ENCODE results near the gene SCO2. TPM values are rescaled to one million over a fixed set of nuclear protein-coding genes. Genes with fewer than 3 reads are reported as not detected.

Gene SCO2
- polyA plus RNA-seq, 1 donor (not counting 4 experiments of a cell fraction or from before 2014, with no cell fraction given) = 1.9 TPM

GRCh38 chr22:50481045-50481439 lies 44.4 kb downstream of the SCO2 start:
- Histone ChIP-seq H3K27ac (ENCODE audit: control insufficient read depth, insufficient read depth, low read length) (no peak overlapping the region), H3K36me3 (ENCODE audit: control insufficient read depth in 2 of 2, extremely low read depth in 1 of 2, insufficient read depth in 2 of 2, low read length in 2 of 2) (no peaks in the 10 kb centered on the region), H3K9me1 (ENCODE audit: control insufficient read depth, extremely low read depth, insufficient read depth, low read length) (no peaks in the 10 kb centered on the region), H3K79me2 (ENCODE audit: control insufficient read depth, insufficient read depth, low read length) (no peaks in the 10 kb centered on the region), H2AFZ (ENCODE audit: control insufficient read depth, low read length) (peak overlapping the region; percentile 6), H3K9me3 (ENCODE audit: control insufficient read depth, low read depth, low read length) (no peaks in the 10 kb centered on the region), H3K4me3 (ENCODE audit: control insufficient read depth in 2 of 3, extremely low read depth in 1 of 3, insufficient read depth in 2 of 3, low read depth in 1 of 3, low read length in 3 of 3) (peak overlapping the region; percentile 29 to 41 (median 38)), H3K4me1 (ENCODE audit: control insufficient read depth, extremely low read depth, insufficient read depth, low read length) (peaks cover 9% of the 10 kb centered on the region), H3K27me3 (ENCODE audit: control insufficient read depth, extremely low read depth, insufficient read depth, low read length) (peaks cover 28% of the 10 kb centered on the region), H3K4me2 (ENCODE audit: control insufficient read depth, extremely low read depth, insufficient read depth, low read depth, low read length) (peak overlapping the region; percentile 41), H3K9ac (ENCODE audit: control insufficient read depth, extremely low read depth, insufficient read depth, low read length) (peak overlapping the region; percentile 73), H4K20me1 (ENCODE audit: control insufficient read depth, extremely low read depth, insufficient read depth, low read length) (peaks cover 3% of the 10 kb centered on the region)
- no peak for TF ChIP-seq CTCF (optimal IDR thresholded peaks at IDR 0.05 in 1 of 3, IDR thresholded peaks at IDR 0.05 in 1 of 3, conservative IDR thresholded peaks at IDR 0.05 in 1 of 3; ENCODE audit: extremely low read depth in 1 of 3, insufficient read depth in 2 of 3, low read length in 3 of 3)
- TF ChIP-seq EZH2 (IDR thresholded peaks at IDR 0.05; ENCODE audit: low read length) = no peak
- FAIRE-seq = no peak
- DNase-seq (ENCODE audit: low read depth, low spot score) = no peak
- dilution Hi-C loops (cut with MboI; ENCODE audit: extremely low pct_ligation_motif_present, low sequenced_read_pairs) = no loop called here

- H3K9me3 ChIP-seq (ENCODE audit: control insufficient read depth, low read depth, low read length) = no peaks in the 10 kb centered on the region
- H3K27ac ChIP-seq (ENCODE audit: control insufficient read depth, insufficient read depth, low read length) = no peak overlapping the region
- TF ChIP-seq EZH2 (IDR thresholded peaks at IDR 0.05; ENCODE audit: low read length) = no peak
- no peak for TF ChIP-seq CTCF (optimal IDR thresholded peaks at IDR 0.05 in 1 of 3, IDR thresholded peaks at IDR 0.05 in 1 of 3, conservative IDR thresholded peaks at IDR 0.05 in 1 of 3; ENCODE audit: extremely low read depth in 1 of 3, insufficient read depth in 2 of 3, low read length in 3 of 3)
- H3K79me2 ChIP-seq (ENCODE audit: control insufficient read depth, insufficient read depth, low read length) = no peaks in the 10 kb centered on the region
- no peak overlapping the region for H3K4me2 ChIP-seq (ENCODE audit: control insufficient read depth, extremely low read depth, insufficient read depth, low read depth, low read length)
- no peaks in the 10 kb centered on the region for H3K36me3 ChIP-seq (ENCODE audit: control insufficient read depth in 2 of 2, extremely low read depth in 1 of 2, insufficient read depth in 2 of 2, low read length in 2 of 2)
- DNase-seq (ENCODE audit: low read depth, low spot score) (no peak), FAIRE-seq (no peak)
- peaks cover 14% of the 10 kb centered on the region for H3K4me1 ChIP-seq (ENCODE audit: control insufficient read depth, extremely low read depth, insufficient read depth, low read length)
- H3K4me3 ChIP-seq (ENCODE audit: control insufficient read depth in 2 of 3, extremely low read depth in 1 of 3, insufficient read depth in 2 of 3, low read depth in 1 of 3, low read length in 3 of 3) = no peak overlapping the region
- H3K9me1 ChIP-seq (ENCODE audit: control insufficient read depth, extremely low read depth, insufficient read depth, low read length) = no peaks in the 10 kb centered on the region
- peaks cover 25% of the 10 kb centered on the region for H3K27me3 ChIP-seq (ENCODE audit: control insufficient read depth, extremely low read depth, insufficient read depth, low read length)
- H3K9ac ChIP-seq (ENCODE audit: control insufficient read depth, extremely low read depth, insufficient read depth, low read length) = no peak overlapping the region
- no peak overlapping the region for H2AFZ ChIP-seq (ENCODE audit: control insufficient read depth, low read length)
- H4K20me1 ChIP-seq (ENCODE audit: control insufficient read depth, extremely low read depth, insufficient read depth, low read length) = no peaks in the 10 kb centered on the region
- dilution Hi-C loops (cut with MboI; ENCODE audit: extremely low pct_ligation_motif_present, low sequenced_read_pairs) = no loop called here
These were observed 45.7 kb downstream of the SCO2 start for GRCh38 chr22:50479721-50480120.
